HG02885 (cell line): ENCODE results near the gene ACADL.

ENCODE experiments used
- ATAC-seq: cut with Tn5 transposase; IDR thresholded peaks from one replicate; pipeline ENCODE4 v1.9.1; 2021; ENCODE audit warnings: mild to moderate bottlenecking; ENCODE audit not compliant: unreplicated experiment, poor library complexity

Gene ACADL

GRCh38 chr2:210224941-210225672 lies at the start of gene ACADL:
Gene ACADL, minus strand, starts transcription at chr2:210225447. Its CDS starts 184 bp downstream, at chr2:210225263.
- ATAC-seq, result no peak

- no peak for ATAC-seq
These were observed 46.1 kb upstream of the ACADL start for GRCh38 chr2:210271300-210271699.

GRCh38 chr2:210269148-210269547 lies 43.9 kb upstream of the ACADL start:
- ATAC-seq, result no peak

GRCh38 chr2:210268281-210268680 lies 43.0 kb upstream of the ACADL start:
- no peak for ATAC-seq

GRCh38 chr2:210267698-210268097 lies 42.5 kb upstream of the ACADL start:
- no peak for ATAC-seq

GRCh38 chr2:210264282-210264681 lies 39.0 kb upstream of the ACADL start:
- ATAC-seq, result no peak

- no peak for ATAC-seq
These were observed 38.6 kb upstream of the ACADL start for GRCh38 chr2:210263841-210264240.

GRCh38 chr2:210262036-210262435 lies 36.8 kb upstream of the ACADL start:
- no peak for ATAC-seq

- no peak for ATAC-seq
These were observed 34.4 kb upstream of the ACADL start for GRCh38 chr2:210259687-210260086.

- no peak for ATAC-seq
These were observed 27.7 kb upstream of the ACADL start for GRCh38 chr2:210252699-210253606.

- ATAC-seq, result no peak
These were observed 25.4 kb upstream of the ACADL start for GRCh38 chr2:210250622-210251021.

GRCh38 chr2:210233487-210233886 lies 8.2 kb upstream of the ACADL start:
- ATAC-seq, result no peak

- no peak for ATAC-seq
These were observed 5.7 kb upstream of the ACADL start for GRCh38 chr2:210230984-210231383.

- no peak for ATAC-seq
These were observed 5.3 kb upstream of the ACADL start for GRCh38 chr2:210230518-210230917.

- no peak for ATAC-seq
These were observed 3.3 kb upstream of the ACADL start for GRCh38 chr2:210228586-210228985.

GRCh38 chr2:210227290-210228088 lies 2.2 kb upstream of the ACADL start:
- ATAC-seq, result no peak

- ATAC-seq, result no peak
These were observed 976 bp upstream of the ACADL start for GRCh38 chr2:210226223-210226622.

- ATAC-seq, result no peak
These were observed 681 bp downstream of the ACADL start for GRCh38 chr2:210224591-210224940.

GRCh38 chr2:210215120-210215519 lies 10.1 kb downstream of the ACADL start:
- no peak for ATAC-seq

- ATAC-seq, result no peak
These were observed 15.1 kb downstream of the ACADL start for GRCh38 chr2:210210185-210210584.

- no peak for ATAC-seq
These were observed 17.3 kb downstream of the ACADL start for GRCh38 chr2:210207929-210208328.
